Activated CD8-positive, alpha-beta memory T cell treated with anti-CD3 and anti-CD28 coated beads for 4 hours (primary cell): ENCODE results near the gene GEMIN2.
"Not testable (repeated sequence)": the region's sequence is repeated elsewhere in the genome, so short reads cannot be mapped to it uniquely, and the experiment has no call there.

Source experiments
- DNase-seq, 2 donors: peaks; one replicate each; pipeline ENCODE4 v3.0.0-alpha.2; 2020; ENCODE audit warnings: low read depth in 2 of 2

Gene GEMIN2

GRCh38 chr14:39176263-39177167 is 62.4 kb downstream of the GEMIN2 start:
- no peak for DNase-seq

- no peak for DNase-seq
These were observed 63.0 kb downstream of the GEMIN2 start for GRCh38 chr14:39177168-39177545.

GRCh38 chr14:39179042-39179441 is 64.9 kb downstream of the GEMIN2 start:
- DNase-seq, result no peak

GRCh38 chr14:39180553-39180952 is 66.4 kb downstream of the GEMIN2 start:
- DNase-seq, result no peak

- DNase-seq, result no peak
These were observed 67.0 kb downstream of the GEMIN2 start for GRCh38 chr14:39181026-39181692.

- no peak for DNase-seq
These were observed 67.5 kb downstream of the GEMIN2 start for GRCh38 chr14:39181693-39182047.

GRCh38 chr14:39182770-39183684 is 68.9 kb downstream of the GEMIN2 start:
- DNase-seq, result no peak

GRCh38 chr14:39183685-39184003 is 69.5 kb downstream of the GEMIN2 start:
- not testable (repeated sequence) for DNase-seq

GRCh38 chr14:39184628-39185255 is 70.6 kb downstream of the GEMIN2 start:
- no peak for DNase-seq

- DNase-seq, result no peak
These were observed 71.3 kb downstream of the GEMIN2 start for GRCh38 chr14:39185256-39186049.
